ENCODE results near the gene NFXL1. TPM values are rescaled to one million over a fixed set of nuclear protein-coding genes. Genes with fewer than 3 reads are reported as not detected.

NFXL1 gene
- 10 to 100 TPM; 14.0 to 14.2 TPM for total RNA-seq

GRCh38 chr4:47914220-47914925 lies at the start of gene NFXL1:
NFXL1 (minus strand) TSS chr4:47914583; CDS start chr4:47914203, 380 bp downstream.
- intact Hi-C loops (cut with DNase I): no loop called here
- Histone ChIP-seq H3K4me3 (peak within 1 kb of the TSS; percentile 42 to 80), H3K27me3 (no peaks in the 10 kb centered on the region), H3K9me3 (no peaks in the 10 kb centered on the region), H3K36me3 (replicated peaks in 1 of 2; ENCODE audit: insufficient read depth in 1 of 2, low read depth in 2 of 2) (no peaks in the 10 kb centered on the region), H3K4me1 (peaks cover 28% of the 10 kb centered on the region), H3K27ac (peak within 1 kb of the TSS; percentile 53 to 90 (median 81))
- DNase-seq (peak; percentile 97 to 99 (median 98)), ATAC-seq (peak; percentile 99)
- 0% methylated on average over 54 to 55 of the region's 55 CpGs for WGBS, 2 donors
- TF ChIP-seq POLR2A (IDR thresholded peaks at IDR 0.05) (peak; percentile 86 to 98 (median 96)), CTCF (IDR thresholded peaks at IDR 0.05) (peak in 2 of 7 experiments; percentile 3 to 31)

GRCh38 chr4:47954677-47955076 lies 40.3 kb upstream of the NFXL1 start:
- 72 to 74% methylated on average over 6 of the region's 6 CpGs for WGBS, 2 donors
- Histone ChIP-seq H3K4me3 (no peak overlapping the region), H3K27ac (no peak overlapping the region), H3K27me3 (no peaks in the 10 kb centered on the region), H3K36me3 (replicated peaks in 1 of 2; ENCODE audit: insufficient read depth in 1 of 2, low read depth in 2 of 2) (no peaks in the 10 kb centered on the region), H3K9me3 (no peaks in the 10 kb centered on the region), H3K4me1 (no peaks in the 10 kb centered on the region)
- TF ChIP-seq CTCF (IDR thresholded peaks at IDR 0.05) (no peak), POLR2A (IDR thresholded peaks at IDR 0.05) (no peak)
- DNase-seq: no peak
- intact Hi-C loops (cut with DNase I): no loop called here
- no peak for ATAC-seq

- Histone ChIP-seq H3K4me1 (no peaks in the 10 kb centered on the region), H3K9me3 (no peaks in the 10 kb centered on the region), H3K27me3 (no peaks in the 10 kb centered on the region), H3K36me3 (replicated peaks in 1 of 2; ENCODE audit: insufficient read depth in 1 of 2, low read depth in 2 of 2) (no peaks in the 10 kb centered on the region), H3K27ac (no peak overlapping the region), H3K4me3 (no peak overlapping the region)
- TF ChIP-seq POLR2A (IDR thresholded peaks at IDR 0.05) (no peak), CTCF (IDR thresholded peaks at IDR 0.05) (no peak)
- DNase-seq (no peak), ATAC-seq (no peak)
- WGBS, 2 donors: 61 to 71% methylated on average over 10 of the region's 10 CpGs
- intact Hi-C loops (cut with DNase I): no loop called here
These were observed 39.9 kb upstream of the NFXL1 start for GRCh38 chr4:47954245-47954644.

- no peaks in the 10 kb centered on the region for H3K36me3 ChIP-seq (replicated peaks in 1 of 2; ENCODE audit: insufficient read depth in 1 of 2, low read depth in 2 of 2)
- no peaks in the 10 kb centered on the region for H3K4me1 ChIP-seq
- H3K27me3 ChIP-seq: no peaks in the 10 kb centered on the region
- no peak for TF ChIP-seq POLR2A (IDR thresholded peaks at IDR 0.05)
- TF ChIP-seq CTCF (IDR thresholded peaks at IDR 0.05): no peak
- ATAC-seq (no peak), DNase-seq (no peak)
- no peak overlapping the region for H3K4me3 ChIP-seq
- 85 to 92% methylated on average over 5 of the region's 5 CpGs for WGBS, 2 donors
- H3K9me3 ChIP-seq: no peaks in the 10 kb centered on the region
- intact Hi-C loops (cut with DNase I): no loop called here
- H3K27ac ChIP-seq: no peak overlapping the region
These were observed 31.7 kb upstream of the NFXL1 start for GRCh38 chr4:47945930-47946726.

All from body of pancreas (tissue), 4 donors.